ENCODE results near the gene ILK. TPM values are rescaled to one million over a fixed set of nuclear protein-coding genes. Genes with fewer than 3 reads are reported as not detected.

The ILK gene
- total RNA-seq, 1 donor from 2014 or later, result 183 TPM

- Mint-ChIP-seq H3K4me1 (ENCODE audit: unreplicated experiment) (peaks cover 11% of the 10 kb centered on the region), H3K27ac (ENCODE audit: unreplicated experiment) (peak within 1 kb of the TSS; percentile 33), H3K9me3 (ENCODE audit: unreplicated experiment) (no peaks in the 10 kb centered on the region), H3K4me3 (ENCODE audit: unreplicated experiment) (peak within 1 kb of the TSS; percentile 91), H3K36me3 (ENCODE audit: low read depth, unreplicated experiment) (no peaks in the 10 kb centered on the region), H3K27me3 (ENCODE audit: unreplicated experiment) (peaks cover 4% of the 10 kb centered on the region)
- DNase-seq (ENCODE audit: low spot score), result peak; percentile 65
- TF ChIP-seq CTCF (IDR thresholded peaks at IDR 0.05; ENCODE audit: unreplicated experiment), result no peak
These were observed 52.4 kb downstream of the ILK start, which contains the start of gene DCHS1 for GRCh38 chr11:6655790-6656583. Gene DCHS1, minus strand, starts transcription at chr11:6655809. Its CDS starts 14,196 bp downstream, at chr11:6641613.

- no peak for TF ChIP-seq CTCF (IDR thresholded peaks at IDR 0.05; ENCODE audit: unreplicated experiment)
- Mint-ChIP-seq H3K27me3 (ENCODE audit: unreplicated experiment) (peaks cover 4% of the 10 kb centered on the region), H3K4me3 (ENCODE audit: unreplicated experiment) (peak overlapping the region; percentile 91), H3K27ac (ENCODE audit: unreplicated experiment) (peak overlapping the region; percentile 33), H3K9me3 (ENCODE audit: unreplicated experiment) (no peaks in the 10 kb centered on the region), H3K4me1 (ENCODE audit: unreplicated experiment) (peaks cover 11% of the 10 kb centered on the region), H3K36me3 (ENCODE audit: low read depth, unreplicated experiment) (no peaks in the 10 kb centered on the region)
- no peak for DNase-seq (ENCODE audit: low spot score)
These were observed 53.0 kb downstream of the ILK start for GRCh38 chr11:6656584-6656915.

GRCh38 chr11:6656936-6657335, 53.4 kb downstream of the ILK start:
- TF ChIP-seq CTCF (IDR thresholded peaks at IDR 0.05; ENCODE audit: unreplicated experiment), result no peak
- Mint-ChIP-seq H3K27me3 (ENCODE audit: unreplicated experiment) (peaks cover 4% of the 10 kb centered on the region), H3K4me1 (ENCODE audit: unreplicated experiment) (peaks cover 11% of the 10 kb centered on the region), H3K36me3 (ENCODE audit: low read depth, unreplicated experiment) (no peaks in the 10 kb centered on the region), H3K4me3 (ENCODE audit: unreplicated experiment) (peak overlapping the region; percentile 91), H3K9me3 (ENCODE audit: unreplicated experiment) (no peaks in the 10 kb centered on the region), H3K27ac (ENCODE audit: unreplicated experiment) (peak overlapping the region; percentile 33)
- no peak for DNase-seq (ENCODE audit: low spot score)

GRCh38 chr11:6657346-6657745, 53.8 kb downstream of the ILK start:
- Mint-ChIP-seq H3K27me3 (ENCODE audit: unreplicated experiment) (peaks cover 4% of the 10 kb centered on the region), H3K9me3 (ENCODE audit: unreplicated experiment) (no peaks in the 10 kb centered on the region), H3K4me3 (ENCODE audit: unreplicated experiment) (peak overlapping the region; percentile 91), H3K4me1 (ENCODE audit: unreplicated experiment) (peaks cover 11% of the 10 kb centered on the region), H3K27ac (ENCODE audit: unreplicated experiment) (peak overlapping the region; percentile 33), H3K36me3 (ENCODE audit: low read depth, unreplicated experiment) (peaks cover under 1% of the 10 kb centered on the region)
- no peak for TF ChIP-seq CTCF (IDR thresholded peaks at IDR 0.05; ENCODE audit: unreplicated experiment)
- no peak for DNase-seq (ENCODE audit: low spot score)

- no peaks in the 10 kb centered on the region for H3K9me3 Mint-ChIP-seq (ENCODE audit: unreplicated experiment)
- H3K4me1 Mint-ChIP-seq (ENCODE audit: unreplicated experiment), result peaks cover 18% of the 10 kb centered on the region
- peaks cover 4% of the 10 kb centered on the region for H3K36me3 Mint-ChIP-seq (ENCODE audit: low read depth, unreplicated experiment)
- no peak for DNase-seq (ENCODE audit: low spot score)
- no peak overlapping the region for H3K4me3 Mint-ChIP-seq (ENCODE audit: unreplicated experiment)
- H3K27me3 Mint-ChIP-seq (ENCODE audit: unreplicated experiment), result peaks cover 7% of the 10 kb centered on the region
- TF ChIP-seq CTCF (IDR thresholded peaks at IDR 0.05; ENCODE audit: unreplicated experiment), result no peak
- H3K27ac Mint-ChIP-seq (ENCODE audit: unreplicated experiment), result no peak overlapping the region
These were observed 55.1 kb downstream of the ILK start for GRCh38 chr11:6658647-6659046.

Data from endothelial cell (in vitro differentiated cells).